Peyer's patch (tissue), 4 donors: ENCODE measurements around the gene INO80B. TPM values are rescaled to one million over a fixed set of nuclear protein-coding genes. Genes with fewer than 3 reads are reported as not detected.
A peak's percentile ranks its signal among the peaks of the same experiment; 100 is the strongest.

Experiments
- DNase-seq, 3 donors: peaks; one replicate each; pipeline ENCODE4 v3.0.0-alpha.2; 2017 to 2019
- H3K27ac ChIP-seq, 4 donors: fragments of 200-600 bp; sonication (generic); one replicate each; pipeline ENCODE4 v1.5.1; 2016 to 2019
- H3K27me3 ChIP-seq, 2 donors: fragments of 200-600 bp; sonication (generic); one replicate each; pipeline ENCODE4 v1.5.1; 2019
- H3K36me3 ChIP-seq, 3 donors: fragments of 200-600 bp; sonication (generic); one replicate each; pipeline ENCODE4 v1.5.1; 2016 to 2019
- H3K4me1 ChIP-seq, 4 donors: fragments of 200-600 bp; sonication (generic); one replicate each; pipeline ENCODE4 v1.5.1; 2016 to 2019
- H3K4me3 ChIP-seq, 4 donors: fragments of 200-600 bp; sonication (generic); 1 replicate in 3 of 4; 2 replicates in 1 of 4; pipeline ENCODE4 v1.5.1; 2016 to 2019; ENCODE audit warnings: mild to moderate bottlenecking in 1 of 4
- H3K9me3 ChIP-seq, 4 donors: fragments of 200-600 bp; sonication (generic); one replicate each; pipeline ENCODE4 v1.5.1; 2016 to 2019; ENCODE audit warnings: mild to moderate bottlenecking in 1 of 4
- CTCF ChIP-seq, 6 experiments: fragments of 450-650 bp in 4 of 6; fragments of 200-600 bp in 2 of 6; sonication (generic) in 1 of 6; IDR thresholded peaks; one replicate each; pipeline ENCODE4 v1.5.1; 2017 to 2019; ENCODE audit warnings: antibody characterized with exemption in 6 of 6, mild to moderate bottlenecking in 3 of 6, moderate library complexity in 1 of 6
- POLR2A ChIP-seq, 2 donors: fragments of 450-650 bp; IDR thresholded peaks; one replicate each; pipeline ENCODE4 v1.5.1; 2017; ENCODE audit warnings: antibody characterized with exemption in 2 of 2, mild to moderate bottlenecking in 2 of 2, moderate library complexity in 2 of 2
- total RNA-seq, 4 donors: library from RNA; depleted of rRNA; stranded (reverse); fragments of >200 nt; gene quantifications; one replicate each; pipeline ENCODE4 v1.1.0, GENCODE V29; 2016

The INO80B gene
- total RNA-seq, 4 donors from 2014 or later = 5.4 to 83.3 (median 41.8) TPM

DNA sequence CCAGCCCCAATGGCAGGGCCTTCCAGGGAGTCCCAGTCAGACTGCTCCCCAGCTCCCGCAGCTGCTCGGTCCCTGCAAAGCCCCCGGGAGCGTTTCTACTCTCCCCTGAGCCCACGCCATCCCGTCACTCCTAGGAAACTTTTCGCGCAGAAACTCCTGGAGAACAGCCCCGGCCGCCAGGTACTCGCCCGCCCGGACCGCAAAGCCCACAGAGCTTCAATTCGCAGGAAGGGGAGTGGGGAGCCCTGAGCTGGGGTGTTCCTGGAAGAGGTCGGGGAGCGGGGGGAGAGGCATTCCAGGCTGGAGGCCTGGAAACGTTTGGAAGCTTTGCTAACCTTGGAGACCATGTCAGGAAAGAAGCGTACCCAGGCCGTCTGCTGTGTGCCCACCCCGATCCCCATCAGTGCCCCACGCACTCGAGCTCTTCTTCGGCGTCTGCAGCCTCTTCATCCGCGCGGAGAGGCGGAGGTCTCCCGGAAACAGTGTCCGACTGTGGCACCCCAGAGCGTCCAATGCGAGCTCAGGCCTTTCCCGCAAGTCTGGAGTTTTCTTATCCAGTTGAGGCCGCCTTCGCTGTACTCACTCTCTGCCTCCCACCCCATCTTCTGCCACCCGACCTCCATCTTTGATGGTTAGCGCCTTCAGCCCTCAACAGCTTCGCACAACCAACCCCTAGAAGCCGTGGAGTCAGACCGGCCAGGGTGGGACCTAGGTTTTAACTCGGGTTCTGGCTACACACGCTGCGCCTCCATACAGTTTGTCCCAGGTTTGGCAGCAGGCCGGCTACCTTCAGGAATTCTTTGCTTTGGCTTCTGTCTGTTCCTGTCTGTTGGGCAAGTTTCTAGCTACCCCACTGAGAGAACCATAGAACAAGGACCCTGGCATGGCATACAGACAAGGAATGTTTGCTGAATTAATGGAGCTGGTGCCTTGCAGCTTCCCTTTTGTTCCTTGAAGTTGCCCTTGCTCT, 48.9 kb downstream of the INO80B start:
- peak overlapping the region; percentile 67 to 94 (median 91) for H3K27ac ChIP-seq
- peak in 1 of 3 donors; percentile 50 for DNase-seq
- peak overlapping the region; percentile 37 to 85 (median 54) for H3K4me3 ChIP-seq
- TF ChIP-seq CTCF (IDR thresholded peaks at IDR 0.05) (no peak), POLR2A (IDR thresholded peaks at IDR 0.05) (no peak)
- H3K36me3 ChIP-seq = peaks cover 0 to 13% (median 0%) of the 10 kb centered on the region in 3 donors
- no peaks in the 10 kb centered on the region for H3K27me3 ChIP-seq
- peaks cover 2 to 73% (median 21%) of the 10 kb centered on the region in 4 donors for H3K4me1 ChIP-seq
- no peaks in the 10 kb centered on the region for H3K9me3 ChIP-seq

DNA sequence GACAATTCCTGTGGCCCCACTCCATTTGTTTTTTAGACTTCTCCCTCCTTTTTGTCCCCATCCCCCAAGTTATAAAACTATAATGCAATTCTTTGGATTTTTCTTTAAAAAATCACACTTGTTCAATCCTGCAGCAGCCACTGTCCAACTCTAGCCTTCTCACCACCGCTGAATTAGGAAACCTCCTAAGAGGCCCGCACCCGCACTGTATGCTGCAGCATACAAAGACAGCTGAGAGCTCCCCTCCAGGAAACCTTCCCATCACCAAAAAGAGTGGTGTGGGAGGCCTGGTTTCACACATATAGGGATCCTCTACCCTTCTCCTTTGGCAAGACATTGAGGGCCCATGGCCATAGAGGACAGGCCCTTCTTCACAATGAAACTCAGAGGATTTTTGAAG, 49.7 kb downstream of the INO80B start:
- Histone ChIP-seq H3K4me3 (peak overlapping the region in 1 of 4 donors; percentile 85), H3K9me3 (no peaks in the 10 kb centered on the region), H3K27me3 (no peaks in the 10 kb centered on the region), H3K4me1 (peaks cover 0 to 65% (median 13%) of the 10 kb centered on the region in 4 donors), H3K27ac (no peak overlapping the region), H3K36me3 (peaks cover 0 to 13% (median 0%) of the 10 kb centered on the region in 3 donors)
- peak in 1 of 3 donors; percentile 18 for DNase-seq
- TF ChIP-seq CTCF (IDR thresholded peaks at IDR 0.05) (no peak), POLR2A (IDR thresholded peaks at IDR 0.05) (no peak)

DNA sequence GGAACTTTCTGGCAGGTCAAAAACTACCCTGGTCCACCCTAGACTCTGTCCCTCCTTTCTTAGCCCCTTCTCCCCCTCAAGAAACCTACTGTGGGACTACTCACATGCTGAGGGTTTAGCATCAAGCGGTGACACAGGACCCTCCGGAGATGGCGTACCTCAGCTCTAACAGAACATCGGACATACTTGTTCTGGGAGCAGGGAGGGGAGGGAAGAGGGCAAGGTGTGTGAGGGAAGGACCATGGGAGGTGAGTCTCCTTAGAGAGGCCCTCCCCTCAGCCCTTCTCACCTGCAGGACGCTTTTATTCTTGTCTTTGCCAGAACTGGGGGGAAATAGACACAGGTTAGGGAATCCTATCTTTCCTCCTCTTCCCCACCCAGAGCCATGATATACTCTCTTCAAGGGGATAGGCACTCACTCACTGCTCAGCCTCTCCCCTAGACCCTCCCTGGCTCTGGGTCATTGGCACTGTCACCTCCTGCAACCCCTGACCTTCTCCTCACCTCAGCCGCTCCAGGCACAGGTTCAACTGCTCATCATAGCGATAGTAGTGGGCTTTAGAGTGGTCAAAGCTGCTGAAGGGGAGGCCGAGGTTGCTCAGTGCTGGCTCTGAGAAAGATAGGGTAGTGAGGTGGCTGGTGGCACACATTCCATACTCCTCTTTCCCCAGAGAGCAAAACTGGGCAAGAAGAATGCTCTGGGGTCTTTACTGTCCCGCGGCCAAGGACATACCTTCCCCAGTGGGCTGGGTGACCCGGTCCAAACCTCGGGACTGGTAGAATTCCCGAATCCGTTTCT, 50.8 kb downstream of the INO80B start:
- H3K27me3 ChIP-seq = no peaks in the 10 kb centered on the region

GRCh38 chr2:74507145-74507925, 52.4 kb downstream of the INO80B start, which contains the start of gene PCGF1:
Gene PCGF1 (minus strand): TSS chr2:74507695. CDS start chr2:74507668, 27 bp downstream.
- peaks cover 0 to 49% (median 12%) of the 10 kb centered on the region in 4 donors for H3K4me1 ChIP-seq
- TF ChIP-seq POLR2A (IDR thresholded peaks at IDR 0.05) (peak; percentile 36 to 57), CTCF (IDR thresholded peaks at IDR 0.05) (peak; percentile 24 to 50 (median 38))

More for the DNA sequence above, 50.8 kb downstream of the INO80B start:
- TF ChIP-seq POLR2A (IDR thresholded peaks at IDR 0.05) (no peak), CTCF (IDR thresholded peaks at IDR 0.05) (no peak)
- peak overlapping the region in 2 of 4 donors; percentile 20 to 73 for H3K4me3 ChIP-seq
- H3K27ac ChIP-seq = no peak overlapping the region
- H3K9me3 ChIP-seq = no peaks in the 10 kb centered on the region
- peak in 1 of 3 donors; percentile 23 for DNase-seq
- H3K36me3 ChIP-seq = peaks cover 0 to 13% (median 0%) of the 10 kb centered on the region in 3 donors
- H3K4me1 ChIP-seq = peaks cover 0 to 59% (median 12%) of the 10 kb centered on the region in 4 donors

More at GRCh38 chr2:74507145-74507925, 52.4 kb downstream of the INO80B start, which contains the start of gene PCGF1:
- Histone ChIP-seq H3K27me3 (peaks cover 0 to 10% of the 10 kb centered on the region in 2 donors), H3K36me3 (peaks cover 0 to 13% (median 0%) of the 10 kb centered on the region in 3 donors), H3K9me3 (no peaks in the 10 kb centered on the region), H3K4me3 (peak within 1 kb of the TSS; percentile 57 to 85 (median 71)), H3K27ac (peak within 1 kb of the TSS; percentile 91 to 99 (median 97))
- DNase-seq = peak; percentile 99 to 100 (median 99)

Other genes starting within 250 kb of the INO80B start
- gene SLC4A5, start 111.7 kb upstream of the INO80B start, total RNA-seq = 10 to 100 TPM in 1 of 4 donors, 1 to 10 TPM in 3; 1.8 to 14.9 (median 4.9) TPM
- 100 to 1,000 TPM in 3 of 4 donors, 10 to 100 TPM in 1; 85.3 to 191 (median 121) TPM for gene DCTN1, start 74.8 kb upstream of the INO80B start, total RNA-seq
- gene C2orf81, start 33.5 kb upstream of the INO80B start, total RNA-seq = 1 to 10 TPM in 3 of 4 donors, under 1 TPM in 1; 0.94 to 3.3 (median 1.7) TPM
- gene WDR54, start 33.4 kb upstream of the INO80B start, total RNA-seq = 1 to 10 TPM in 3 of 4 donors, not detected in 1; 1.2 to 2.5 (median 2.3) TPM
- 10 to 100 TPM; 46.2 to 99.9 (median 75.7) TPM for gene RTKN, start 13.2 kb upstream of the INO80B start, total RNA-seq
- gene WBP1, start 3.4 kb downstream of the INO80B start, total RNA-seq = 10 to 100 TPM; 46.2 to 81.3 (median 59.9) TPM
- gene MOGS, start 10.3 kb downstream of the INO80B start, total RNA-seq = 100 to 1,000 TPM in 1 of 4 donors, 10 to 100 TPM in 3; 55.3 to 122 (median 85.9) TPM
- gene MRPL53, start 17.6 kb downstream of the INO80B start, total RNA-seq = 10 to 100 TPM; 17.8 to 23.8 (median 20.0) TPM
- 100 to 1,000 TPM in 1 of 4 donors, 10 to 100 TPM in 3; 60.6 to 132 (median 94.7) TPM for gene CCDC142, start 27.9 kb downstream of the INO80B start, total RNA-seq
- 10 to 100 TPM; 42.9 to 79.5 (median 65.2) TPM for gene TTC31, start 28.0 kb downstream of the INO80B start, total RNA-seq
- gene LBX2, start 44.5 kb downstream of the INO80B start, total RNA-seq = 1 to 10 TPM in 3 of 4 donors, not detected in 1; 2.8 to 6.9 (median 6.8) TPM
- 10 to 100 TPM; 14.0 to 18.9 (median 16.2) TPM for gene PCGF1, start 52.6 kb downstream of the INO80B start, total RNA-seq
- gene TLX2, start 59.4 kb downstream of the INO80B start, total RNA-seq = 1 to 10 TPM in 2 of 4 donors, under 1 TPM in 1, not detected in 1; 0.53 to 1.7 (median 1.7) TPM
- 100 to 1,000 TPM in 1 of 4 donors, 10 to 100 TPM in 3; 14.0 to 116 (median 75.3) TPM for gene DQX1, start 71.1 kb downstream of the INO80B start, total RNA-seq
- gene AUP1, start 74.6 kb downstream of the INO80B start, total RNA-seq = 100 to 1,000 TPM; 183 to 233 (median 213) TPM
- 10 to 100 TPM; 20.6 to 25.5 (median 24.2) TPM for gene HTRA2, start 74.8 kb downstream of the INO80B start, total RNA-seq
- 1 to 10 TPM in 3 of 4 donors, under 1 TPM in 1; 0.88 to 8.0 (median 4.8) TPM for gene LOXL3, start 98.9 kb downstream of the INO80B start, total RNA-seq
- 10 to 100 TPM; 14.5 to 38.0 (median 26.3) TPM for gene DOK1, start 99.6 kb downstream of the INO80B start, total RNA-seq
- not detected for gene M1AP, start 193.2 kb downstream of the INO80B start, total RNA-seq
- gene SEMA4F, start 199.2 kb downstream of the INO80B start, total RNA-seq = 1 to 10 TPM; 1.6 to 6.5 (median 3.3) TPM